GM18508 (cell line): ENCODE measurements around the gene RAB5IF.
A peak's percentile ranks its signal among the peaks of the same experiment; 100 is the strongest.
"Not testable (repeated sequence)": the region's sequence is repeated elsewhere in the genome, so short reads cannot be mapped to it uniquely, and the experiment has no call there.

Experiments
- ATAC-seq: cut with Tn5 transposase; IDR thresholded peaks from one replicate; pipeline ENCODE4 v1.9.1; 2021; ENCODE audit warnings: moderate number of reproducible peaks; ENCODE audit not compliant: insufficient read depth, unreplicated experiment

The RAB5IF gene

GRCh38 chr20:36585410-36586125, 20.0 kb upstream of the RAB5IF start:
- ATAC-seq = no peak

- ATAC-seq = no peak
Measured at GRCh38 chr20:36587388-36588070, 18.1 kb upstream of the RAB5IF start.

- no peak for ATAC-seq
Measured at GRCh38 chr20:36591281-36591680, 14.3 kb upstream of the RAB5IF start.

GRCh38 chr20:36591854-36592641, 13.5 kb upstream of the RAB5IF start:
- no peak for ATAC-seq

- ATAC-seq = no peak
Measured at GRCh38 chr20:36593347-36593929, 12.1 kb upstream of the RAB5IF start.

- no peak for ATAC-seq
Measured at GRCh38 chr20:36599912-36600345, 5.7 kb upstream of the RAB5IF start.

GRCh38 chr20:36601540-36601939, 4.0 kb upstream of the RAB5IF start:
- no peak for ATAC-seq

- ATAC-seq = peak; percentile 20
Measured at GRCh38 chr20:36604952-36605398, 604 bp upstream of the RAB5IF start.

GRCh38 chr20:36606158-36607066, 833 bp downstream of the RAB5IF start:
- no peak for ATAC-seq

- ATAC-seq = no peak
Measured at GRCh38 chr20:36607586-36608387, 2.2 kb downstream of the RAB5IF start.

GRCh38 chr20:36608388-36608728, 2.8 kb downstream of the RAB5IF start:
- not testable (repeated sequence) for ATAC-seq

GRCh38 chr20:36611625-36612024, 6.0 kb downstream of the RAB5IF start:
- ATAC-seq = no peak

- no peak for ATAC-seq
Measured at GRCh38 chr20:36613974-36614373, 8.4 kb downstream of the RAB5IF start.

- ATAC-seq = no peak
Measured at GRCh38 chr20:36614781-36615557, 9.4 kb downstream of the RAB5IF start.

GRCh38 chr20:36620917-36621316, 15.3 kb downstream of the RAB5IF start:
- ATAC-seq = no peak

GRCh38 chr20:36623444-36623843, 17.9 kb downstream of the RAB5IF start:
- no peak for ATAC-seq

GRCh38 chr20:36624068-36624943, 18.7 kb downstream of the RAB5IF start:
- ATAC-seq = no peak
